Right ventricle myocardium inferior (tissue), 1 donor: Measurements from ENCODE around the gene NFIC. TPM values are rescaled to one million over a fixed set of nuclear protein-coding genes. Genes with fewer than 3 reads are reported as not detected.
"Not testable (repeated sequence)": the region's sequence is repeated elsewhere in the genome, so short reads cannot be mapped to it uniquely, and the experiment has no call there.

Experiments used
- ATAC-seq: fragments of 200-7000 bp; cut with Tn5 transposase; one replicate; pipeline ENCODE4 v1.9.1; 2020; ENCODE audit warnings: mild to moderate bottlenecking, moderate library complexity
- DNase-seq: peaks from one replicate; pipeline ENCODE4 v3.0.0; 2021; ENCODE audit errors: missing footprints
- intact Hi-C: fragments of 100-400 bp; cut with DNase I; formaldehyde crosslinking; loops from one replicate; pipeline ENCODE4 v1.11.0; 2022
- long read RNA-seq: library from polyadenylated mRNA; unstranded; transcript quantifications from one replicate; pipeline ENCODE4 v2.0.0, GENCODE V29; 2021
- total RNA-seq: library from RNA; stranded (reverse); fragmentation: NEBNext Ultra II Directional; extraction: Animal tissue kit (Norgen Biotek cat#: 25700); gene quantifications from one replicate; pipeline ENCODE4 v1.2.1, GENCODE V29; 2021
- donor health status: DM: no; HTN: yes; CAD: no; lungs with severe emphysema.

The NFIC gene
- 164 TPM for total RNA-seq
- long read RNA-seq, partial matches to known transcripts, result 4 of 35 reads
- long read RNA-seq, other reads (novel, unspliced or antisense), result 23 of 35 reads

DNA sequence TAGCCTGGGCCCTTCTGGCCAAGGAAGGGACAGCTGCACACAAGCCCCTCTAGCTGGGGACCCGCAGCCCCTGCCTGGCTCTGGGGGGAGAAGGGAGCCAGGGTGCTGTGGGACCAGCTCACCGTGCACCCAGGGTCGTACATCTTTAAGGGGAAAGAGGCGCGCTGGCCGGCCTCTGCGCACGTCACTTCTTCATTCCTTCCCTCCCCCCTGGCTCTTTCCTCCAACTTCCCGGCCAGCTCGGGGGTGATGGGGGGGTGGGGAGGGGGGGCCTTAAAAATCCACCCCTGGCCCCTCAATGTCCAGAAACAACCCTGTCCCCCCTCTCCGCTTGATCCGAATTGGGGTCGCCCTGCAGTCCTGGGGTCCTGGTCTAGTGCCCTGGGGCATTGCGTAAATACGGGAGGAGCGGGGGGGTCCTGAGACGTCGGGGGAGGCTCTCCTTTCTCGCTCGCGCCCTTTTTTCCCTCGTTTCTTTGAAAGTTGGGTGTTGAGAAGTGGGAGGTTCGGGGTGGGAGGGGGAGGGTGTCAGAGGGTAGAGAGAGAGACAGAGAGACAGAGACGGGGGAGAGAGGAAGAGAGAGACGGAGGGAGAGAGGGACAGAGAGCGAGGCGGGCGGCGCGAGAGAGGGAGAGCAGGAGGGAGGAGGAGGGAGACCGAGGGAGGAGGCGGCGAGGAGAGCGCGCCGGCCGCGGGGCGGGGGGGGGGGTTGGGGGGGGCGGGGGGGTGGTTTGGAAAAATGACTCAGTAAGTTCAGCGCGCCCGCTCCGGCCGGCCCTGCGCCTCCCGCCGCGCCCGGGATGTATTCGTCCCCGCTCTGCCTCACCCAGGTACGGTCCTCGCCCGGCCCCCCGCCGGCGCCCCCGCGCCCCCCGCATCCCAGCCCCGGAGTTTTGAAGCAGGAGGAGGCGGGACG, at the start of gene NFIC:
NFIC (plus strand) TSS at position 748 of the 917 bp plus-strand sequence; CDS start at position 802, 54 bp downstream.
- intact Hi-C loops, result loop anchor here (2.0 kb wide), 2 partner anchors 43 to 63 kb away; no protein-coding TSS in a partner anchor
- ATAC-seq (peak; percentile 76), DNase-seq (peak; percentile 91)

GRCh38 chr19:3316659-3317207, 49.6 kb upstream of the NFIC start:
- intact Hi-C loops, result no loop called here
- DNase-seq, result no peak
- no peak for ATAC-seq

GRCh38 chr19:3319643-3320353, 46.6 kb upstream of the NFIC start:
- ATAC-seq (no peak), DNase-seq (no peak)
- intact Hi-C loops, result no loop called here

DNA sequence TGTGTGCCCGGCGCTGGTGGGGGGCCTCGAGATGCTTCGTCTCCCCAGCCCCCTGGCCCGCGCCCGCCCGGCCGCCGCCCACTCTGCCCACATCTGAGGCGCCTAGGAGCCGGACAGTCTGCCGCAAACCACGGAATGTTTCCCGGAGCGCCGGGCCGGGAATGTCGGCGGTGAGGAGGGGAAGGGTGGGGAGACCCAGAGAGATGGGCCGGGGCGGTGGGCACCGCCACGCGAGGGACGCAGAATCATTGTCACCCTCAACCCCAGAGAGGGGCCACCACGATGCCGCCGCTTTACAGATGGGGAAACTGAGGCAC, 46.1 kb upstream of the NFIC start:
- ATAC-seq (no peak), DNase-seq (no peak)
- intact Hi-C loops, result no loop called here

- ATAC-seq (no peak), DNase-seq (no peak)
- intact Hi-C loops, result no loop called here
Observed at GRCh38 chr19:3320853-3321252, 45.5 kb upstream of the NFIC start.

DNA sequence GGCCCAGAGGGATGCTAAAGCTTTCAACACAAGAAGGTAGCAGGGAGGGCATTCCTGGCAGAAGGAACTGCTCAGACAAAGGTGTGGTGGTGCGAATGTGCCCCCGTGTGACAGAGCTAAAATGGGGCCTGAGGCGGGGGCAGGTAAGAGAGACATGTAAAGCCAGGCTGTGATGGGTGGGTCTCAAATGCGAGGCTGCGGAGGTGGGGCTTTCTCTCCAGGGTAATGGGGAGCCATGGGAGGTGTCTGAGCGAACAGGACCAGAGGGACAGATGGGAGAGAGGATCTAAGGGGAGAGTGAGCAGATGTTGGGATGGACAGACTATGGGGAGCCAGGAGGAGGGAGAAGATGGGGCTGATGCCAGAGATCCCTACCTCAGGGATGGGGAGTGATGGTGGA, 44.7 kb upstream of the NFIC start:
- ATAC-seq (no peak), DNase-seq (no peak)
- intact Hi-C loops, result no loop called here

- intact Hi-C loops, result no loop called here
- DNase-seq (no peak), ATAC-seq (no peak)
Observed at GRCh38 chr19:3322199-3322978, 44.0 kb upstream of the NFIC start.

DNA sequence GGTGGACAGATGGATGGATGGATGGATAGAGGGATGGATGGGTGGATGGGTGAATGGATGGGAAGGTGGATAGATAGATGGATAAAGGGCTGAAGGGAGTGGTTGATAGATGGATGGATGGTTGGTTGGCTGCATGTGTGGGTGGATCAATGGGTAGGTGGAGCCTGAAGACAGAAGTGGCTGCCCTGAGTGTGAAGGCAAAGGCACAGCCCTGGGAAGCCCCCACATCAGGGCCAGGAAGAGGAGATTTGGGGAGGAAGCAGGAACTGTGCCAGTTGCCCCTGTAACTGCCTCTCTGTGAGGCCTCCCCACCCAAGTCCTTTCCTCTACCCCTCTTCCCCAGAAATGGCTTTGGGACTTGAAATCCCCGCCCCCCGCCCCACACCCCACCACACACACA, 43.4 kb upstream of the NFIC start:
- DNase-seq (no peak), ATAC-seq (no peak)
- intact Hi-C loops, result no loop called here

GRCh38 chr19:3323658-3324057, 42.7 kb upstream of the NFIC start:
- intact Hi-C loops, result no loop called here
- ATAC-seq, result no peak
- no peak for DNase-seq

DNA sequence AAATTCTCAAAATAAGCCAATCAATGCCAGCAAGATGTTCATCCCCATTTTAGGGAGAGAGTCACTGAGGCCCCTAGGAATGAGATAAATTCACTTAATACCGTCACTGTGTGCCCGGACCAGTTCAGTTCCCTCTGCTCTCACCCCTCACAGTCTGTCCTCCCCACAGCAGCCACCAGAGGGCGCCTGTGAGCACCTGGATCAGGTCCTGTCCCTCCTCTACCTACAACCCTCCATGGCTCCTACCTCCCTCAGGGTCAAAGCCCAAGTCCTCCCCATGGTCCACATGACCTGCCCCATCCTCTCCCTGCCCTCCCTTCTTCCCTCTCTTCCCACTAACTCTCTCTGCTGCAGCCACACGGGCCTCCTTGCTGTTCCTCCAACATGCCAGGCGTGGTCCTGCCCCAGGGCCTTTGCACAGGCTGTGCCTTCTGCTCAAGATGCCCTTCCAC, 42.0 kb upstream of the NFIC start:
- intact Hi-C loops, result no loop called here
- peak; percentile 83 for DNase-seq
- ATAC-seq, result no peak

DNA sequence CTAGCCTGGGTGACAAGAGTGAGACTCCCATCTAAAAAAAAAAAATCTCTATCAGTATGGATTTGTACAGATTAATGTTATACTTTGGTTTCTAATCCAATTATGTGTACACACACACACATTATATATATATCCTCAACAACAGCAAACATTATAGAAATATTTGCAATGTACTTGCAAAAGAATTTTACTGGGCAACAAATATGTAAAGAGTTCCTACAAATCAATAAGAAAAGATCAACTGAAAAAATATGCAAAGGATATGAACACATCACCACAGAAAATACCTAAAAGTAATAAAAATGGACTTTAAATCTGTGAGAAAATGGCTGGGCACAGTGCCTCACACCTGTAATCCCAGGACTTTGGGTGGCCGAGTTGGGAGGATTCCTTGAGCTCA, 40.9 kb upstream of the NFIC start:
- DNase-seq (no peak), ATAC-seq (no peak)
- intact Hi-C loops, result loop anchor here (5.0 kb wide), 2 partner anchors 37 to 107 kb away; no protein-coding TSS in a partner anchor

DNA sequence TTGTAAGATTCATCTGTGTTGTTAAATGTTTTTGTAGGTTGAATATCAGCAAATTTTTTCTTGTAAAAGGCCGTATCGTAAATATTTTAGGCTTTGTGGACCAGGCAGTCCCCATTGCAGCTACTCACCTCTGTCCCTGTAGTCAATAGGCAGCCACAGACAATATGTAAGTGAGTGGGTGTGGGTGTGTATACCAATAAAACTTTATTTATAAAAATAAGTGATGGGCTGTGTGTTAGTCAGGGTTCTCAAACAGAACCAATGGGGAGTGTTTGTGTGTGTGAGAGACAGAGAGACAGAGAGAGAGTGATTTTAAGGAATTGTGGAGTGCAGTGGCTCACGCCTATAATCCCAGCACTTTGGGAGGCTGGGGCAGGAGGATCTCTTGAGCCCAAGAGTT, 37.6 kb upstream of the NFIC start:
- intact Hi-C loops, result loop anchor here (5.0 kb wide), 2 partner anchors 34 to 104 kb away; no protein-coding TSS in a partner anchor
- DNase-seq, result no peak
- no peak for ATAC-seq

DNA sequence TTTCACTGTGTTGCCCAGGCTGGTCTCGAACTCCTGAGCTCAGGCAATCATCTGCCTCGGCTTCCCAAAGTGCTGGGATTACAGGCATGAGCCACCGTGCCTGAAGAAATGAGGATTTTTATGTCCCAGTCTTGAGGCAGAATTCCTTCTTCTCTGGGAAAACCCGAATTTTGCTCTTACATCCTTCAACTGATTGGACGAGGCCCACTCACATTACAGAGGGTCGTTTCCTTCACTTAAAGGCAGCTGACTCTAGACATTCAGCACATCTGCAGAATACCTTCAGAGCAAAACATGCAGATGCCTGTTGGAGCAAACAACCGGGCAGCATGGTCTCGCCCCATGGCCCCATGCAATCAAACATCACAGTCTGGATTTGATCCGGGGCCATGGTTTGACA, 36.3 kb upstream of the NFIC start:
- ATAC-seq (no peak), DNase-seq (no peak)
- intact Hi-C loops, result no loop called here

GRCh38 chr19:3332232-3332631, 34.2 kb upstream of the NFIC start:
- ATAC-seq, DNase-seq, intact Hi-C loops: not testable (repeated sequence)

- no peak for DNase-seq
- ATAC-seq, result no peak
- intact Hi-C loops, result no loop called here
Observed at GRCh38 chr19:3333020-3333583, 33.3 kb upstream of the NFIC start.

GRCh38 chr19:3333662-3334061, 32.7 kb upstream of the NFIC start:
- DNase-seq, result peak; percentile 44
- no peak for ATAC-seq
- intact Hi-C loops, result no loop called here

- ATAC-seq, intact Hi-C loops, DNase-seq: not testable (repeated sequence)
Observed at GRCh38 chr19:3334749-3335430, 31.5 kb upstream of the NFIC start.
